AG04450 (cell line): ENCODE measurements around the gene WWOX. TPM values are rescaled to one million over a fixed set of nuclear protein-coding genes. Genes with fewer than 3 reads are reported as not detected.

Experiments used
- CTCF ChIA-PET: fragments of 300-600, 350-600 bp; formaldehyde crosslinking; extraction: SDS; loops from one replicate; lab custom pipeline; 2022; ENCODE audit warnings: antibody characterized with exemption, inconsistent platforms; lab: Charles Lee
- POLR2A ChIA-PET: fragments of 350-600 bp; formaldehyde crosslinking; extraction: SDS; loops from one replicate; lab custom pipeline; 2021; ENCODE audit warnings: antibody characterized with exemption, inconsistent platforms; lab: Yijun Ruan, JAX
- DNase-seq: peaks from one replicate; pipeline ENCODE4 v3.0.0-alpha.2; 2011; ENCODE audit warnings: low read depth, low spot score
- H3K27ac ChIP-seq: one replicate; pipeline ENCODE4 v1.5.1; 2012; ENCODE audit warnings: low read depth, low read length, control low read depth
- H3K27me3 ChIP-seq: one replicate; pipeline ENCODE4 v1.6.0; 2012; ENCODE audit warnings: low read length; ENCODE audit not compliant: control insufficient read depth, insufficient read depth
- H3K4me3 ChIP-seq: 2 replicates; pipeline ENCODE4 v1.5.1; 2011; ENCODE audit warnings: mild to moderate bottlenecking, low read depth, low read length, control low read depth
- H3K9me3 ChIP-seq: 2 replicates; pipeline ENCODE4 v1.5.1; 2012; ENCODE audit warnings: low read length; ENCODE audit not compliant: control insufficient read depth, insufficient read depth
- polyA plus RNA-seq: library from polyadenylated mRNA; depleted of rRNA; stranded (reverse); fragments of >200 nt; gene quantifications from 2 replicates; pipeline ENCODE4 v1.2.3, GENCODE V29; 2011
- TF ChIP-seq, protein P1 (sequence below): IDR thresholded peaks from 2 replicates; pipeline ENCODE4 v1.5.1; 2011; ENCODE audit warnings: low read depth, low read length, control low read depth, inconsistent platforms

The WWOX gene
- polyA plus RNA-seq, 1 experiment = 2.1 TPM

DNA sequence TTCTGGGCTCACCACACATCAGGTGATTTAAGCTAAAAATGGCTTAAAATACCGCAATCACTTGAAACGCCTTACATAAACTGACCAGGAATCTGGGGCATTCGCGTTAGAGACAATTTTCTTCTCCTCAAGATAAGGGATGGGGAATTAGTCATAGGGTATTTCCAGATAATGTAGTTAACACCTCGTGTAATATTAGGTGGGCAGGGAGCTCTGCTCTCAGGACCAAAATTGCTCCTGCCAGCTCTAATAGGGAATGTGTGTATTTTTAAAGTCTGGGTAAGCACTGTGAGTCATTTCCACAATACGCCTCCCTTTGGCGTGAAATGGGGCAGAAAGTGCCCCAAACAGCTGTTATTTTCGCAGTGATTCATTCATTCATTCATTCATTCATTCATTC, 1092.5 kb downstream of the WWOX start:
- ChIA-PET POLR2A (no interaction called here), CTCF (no interaction called here)
- Histone ChIP-seq H3K9me3 (peaks cover 50% of the 10 kb centered on the region), H3K4me3 (no peak overlapping the region), H3K27ac (no peak overlapping the region), H3K27me3 (no peaks in the 10 kb centered on the region)
- DNase-seq = no peak
- TF ChIP-seq, protein P1, sequence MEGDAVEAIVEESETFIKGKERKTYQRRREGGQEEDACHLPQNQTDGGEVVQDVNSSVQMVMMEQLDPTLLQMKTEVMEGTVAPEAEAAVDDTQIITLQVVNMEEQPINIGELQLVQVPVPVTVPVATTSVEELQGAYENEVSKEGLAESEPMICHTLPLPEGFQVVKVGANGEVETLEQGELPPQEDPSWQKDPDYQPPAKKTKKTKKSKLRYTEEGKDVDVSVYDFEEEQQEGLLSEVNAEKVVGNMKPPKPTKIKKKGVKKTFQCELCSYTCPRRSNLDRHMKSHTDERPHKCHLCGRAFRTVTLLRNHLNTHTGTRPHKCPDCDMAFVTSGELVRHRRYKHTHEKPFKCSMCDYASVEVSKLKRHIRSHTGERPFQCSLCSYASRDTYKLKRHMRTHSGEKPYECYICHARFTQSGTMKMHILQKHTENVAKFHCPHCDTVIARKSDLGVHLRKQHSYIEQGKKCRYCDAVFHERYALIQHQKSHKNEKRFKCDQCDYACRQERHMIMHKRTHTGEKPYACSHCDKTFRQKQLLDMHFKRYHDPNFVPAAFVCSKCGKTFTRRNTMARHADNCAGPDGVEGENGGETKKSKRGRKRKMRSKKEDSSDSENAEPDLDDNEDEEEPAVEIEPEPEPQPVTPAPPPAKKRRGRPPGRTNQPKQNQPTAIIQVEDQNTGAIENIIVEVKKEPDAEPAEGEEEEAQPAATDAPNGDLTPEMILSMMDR = no peak

DNA sequence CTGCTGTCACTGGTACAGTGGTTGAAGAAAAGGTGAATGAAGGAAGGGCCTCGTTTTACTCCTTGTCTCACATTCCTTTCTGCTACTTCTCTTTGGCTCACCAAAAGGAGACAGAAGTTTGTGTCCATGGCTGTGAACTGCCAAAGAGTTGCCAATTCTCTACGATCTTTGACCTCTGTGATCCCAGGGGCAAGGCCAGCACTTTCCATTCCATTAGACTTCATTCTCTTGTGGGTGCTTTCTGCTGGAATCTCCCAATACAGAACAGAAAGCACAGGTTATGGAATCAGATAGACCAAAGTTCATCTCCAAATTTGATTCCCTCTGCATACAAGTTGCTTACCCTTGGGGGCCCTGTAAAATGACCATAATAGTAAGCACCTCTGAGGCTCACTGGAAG, 1093.5 kb downstream of the WWOX start:
- ChIA-PET POLR2A (no interaction called here), CTCF (no interaction called here)
- peaks cover 46% of the 10 kb centered on the region for H3K9me3 ChIP-seq
- no peaks in the 10 kb centered on the region for H3K27me3 ChIP-seq
- no peak overlapping the region for H3K4me3 ChIP-seq
- no peak for DNase-seq
- H3K27ac ChIP-seq = no peak overlapping the region
- TF ChIP-seq, protein P1 = no peak

GRCh38 chr16:79194291-79194690, 1094.8 kb downstream of the WWOX start:
- no peak overlapping the region for H3K27ac ChIP-seq
- H3K9me3 ChIP-seq = peaks cover 42% of the 10 kb centered on the region
- DNase-seq = no peak
- ChIA-PET POLR2A (no interaction called here), CTCF (no interaction called here)
- H3K27me3 ChIP-seq = no peaks in the 10 kb centered on the region
- TF ChIP-seq, protein P1 = no peak
- H3K4me3 ChIP-seq = no peak overlapping the region

- DNase-seq = no peak
- ChIA-PET CTCF (no interaction called here), POLR2A (no interaction called here)
- no peak overlapping the region for H3K4me3 ChIP-seq
- no peaks in the 10 kb centered on the region for H3K27me3 ChIP-seq
- peaks cover 44% of the 10 kb centered on the region for H3K9me3 ChIP-seq
- TF ChIP-seq, protein P1 = no peak
- H3K27ac ChIP-seq = no peak overlapping the region
Measured at GRCh38 chr16:79195938-79196337, 1096.5 kb downstream of the WWOX start.

DNA sequence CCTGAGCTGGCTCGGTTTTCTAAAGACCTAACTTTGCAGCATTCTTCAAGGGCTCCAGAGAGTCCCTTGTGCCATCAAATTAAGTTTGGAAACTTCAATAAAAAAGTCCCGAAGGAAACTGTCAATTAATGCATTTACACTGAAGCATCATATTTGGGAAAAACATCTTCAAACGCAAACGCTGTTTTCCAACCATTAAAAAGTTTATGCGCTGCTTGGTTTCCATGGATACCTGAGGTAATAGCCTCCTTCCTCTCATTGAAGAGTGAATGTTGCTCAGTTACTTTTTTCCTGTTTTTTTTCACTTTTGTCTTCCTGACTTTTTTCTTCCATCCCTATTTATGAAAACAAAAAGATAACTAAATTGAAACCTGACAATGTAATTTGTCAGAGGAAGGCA, 1102.0 kb downstream of the WWOX start:
- no peak for DNase-seq
- ChIA-PET POLR2A (no interaction called here), CTCF (no interaction called here)
- Histone ChIP-seq H3K27ac (no peak overlapping the region), H3K4me3 (no peak overlapping the region), H3K27me3 (no peaks in the 10 kb centered on the region), H3K9me3 (peaks cover 39% of the 10 kb centered on the region)
- TF ChIP-seq, protein P1 = no peak
